Caco-2 (cell line): ENCODE measurements around the gene MEDAG. TPM values are rescaled to one million over a fixed set of nuclear protein-coding genes. Genes with fewer than 3 reads are reported as not detected.
A peak's percentile ranks its signal among the peaks of the same experiment; 100 is the strongest.

Source experiments
- BruUV-seq: library from RNA; stranded (reverse); fragments of 400-500 nt; replicated peaks from 2 replicates; lab custom pipeline; 2021; lab: Mats Ljungman, UMichigan
- CTCF ChIA-PET: fragments of 300-600 bp; sonication (Branson Sonifier 250); formaldehyde crosslinking; loops from one replicate; lab custom pipeline; 2022; ENCODE audit warnings: antibody characterized with exemption; lab: Charles Lee
- POLR2A ChIA-PET: fragments of 300-600 bp; sonication (Branson Sonifier 250); formaldehyde crosslinking; loops from one replicate; lab custom pipeline; 2022; ENCODE audit warnings: antibody characterized with exemption; lab: Charles Lee
- DNase-seq, 2 experiments: peaks; one replicate each; pipeline versions ENCODE4 v3.0.0 to v3.0.0-alpha.2; 2020 to 2022
- H3K27me3 ChIP-seq: replicated peaks from 2 replicates; pipeline ENCODE4 v1.6.0; 2011; ENCODE audit warnings: low read length; ENCODE audit not compliant: control insufficient read depth, insufficient read depth
- H3K36me3 ChIP-seq: 2 replicates; pipeline ENCODE4 v1.5.1; 2011; ENCODE audit warnings: low read length; ENCODE audit not compliant: control insufficient read depth, insufficient read depth
- H3K4me1 ChIP-seq: fragments of 250-450 bp; sonication (Bioruptor Pico); 2 replicates; pipeline ENCODE4 v1.5.1; 2020; ENCODE audit warnings: mild to moderate bottlenecking
- H3K4me3 ChIP-seq: 2 replicates; pipeline ENCODE4 v1.5.1; 2011; ENCODE audit warnings: low read depth, mild to moderate bottlenecking, control low read depth, low read length
- H3K9me3 ChIP-seq: fragments of 250-450 bp; sonication (Bioruptor Pico); 2 replicates; pipeline ENCODE4 v1.5.1; 2020; ENCODE audit warnings: mild to moderate bottlenecking, moderate library complexity
- H3K27ac Mint-ChIP-seq: one replicate; pipeline ENCODE4 v1.8.0; 2022; ENCODE audit warnings: mixed read lengths; ENCODE audit not compliant: unreplicated experiment
- H3K27me3 Mint-ChIP-seq: one replicate; pipeline ENCODE4 v1.8.0; 2022; ENCODE audit warnings: mixed read lengths; ENCODE audit not compliant: insufficient read depth, unreplicated experiment
- H3K36me3 Mint-ChIP-seq: one replicate; pipeline ENCODE4 v1.8.0; 2022; ENCODE audit warnings: mild to moderate bottlenecking, mixed read lengths; ENCODE audit not compliant: insufficient read depth, unreplicated experiment
- H3K4me1 Mint-ChIP-seq: one replicate; pipeline ENCODE4 v1.8.0; 2022; ENCODE audit warnings: low read depth, mixed read lengths; ENCODE audit not compliant: unreplicated experiment
- H3K4me3 Mint-ChIP-seq: one replicate; pipeline ENCODE4 v1.8.0; 2022; ENCODE audit warnings: mild to moderate bottlenecking, moderate library complexity, mixed read lengths; ENCODE audit not compliant: unreplicated experiment
- H3K9me3 Mint-ChIP-seq: one replicate; pipeline ENCODE4 v1.8.0; 2022; ENCODE audit warnings: mixed read lengths; ENCODE audit not compliant: unreplicated experiment
- CTCF ChIP-seq, 2 experiments: fragments of 200-600 bp in 1 of 2; IDR thresholded peaks; 1 replicate in 1 of 2; 2 replicates in 1 of 2; pipeline versions ENCODE4 v1.5.1 to v1.8.0; 2011 to 2022; ENCODE audit warnings: antibody characterized with exemption in 1 of 2, control low read depth in 1 of 2, inconsistent platforms in 1 of 2, low read depth in 1 of 2, low read length in 1 of 2, mild to moderate bottlenecking in 1 of 2, moderate library complexity in 1 of 2; ENCODE audit not compliant: insufficient read depth in 1 of 2, severe bottlenecking in 1 of 2, unreplicated experiment in 1 of 2
- intact Hi-C: fragments of 100-400 bp; cut with micrococcal nuclease; formaldehyde crosslinking; loops from one replicate; pipeline ENCODE4 v1.10.0; 2022; ENCODE audit not compliant: unreplicated experiment
- total RNA-seq: library from RNA; stranded (reverse); gene quantifications from 2 replicates; pipeline ENCODE4 v1.2.3, GENCODE V29; 2022

The MEDAG gene
- total RNA-seq, 1 experiment from 2014 or later: not detected

GRCh38 chr13:30933354-30933670 lies 27.2 kb downstream of the MEDAG start:
- H3K27me3 Mint-ChIP-seq: no peaks in the 10 kb centered on the region
- no peak for TF ChIP-seq CTCF (IDR thresholded peaks at IDR 0.05; ENCODE audit: insufficient read depth in 1 of 2, low read depth in 1 of 2, low read length in 1 of 2, severe bottlenecking in 1 of 2, unreplicated experiment in 1 of 2)
- ChIA-PET POLR2A (no interaction called here), CTCF (no interaction called here)
- H3K4me3 Mint-ChIP-seq: no peak overlapping the region
- H3K4me1 Mint-ChIP-seq: peaks cover 12% of the 10 kb centered on the region
- Histone ChIP-seq H3K9me3 (0 out of 2 replicates have a peak, but pooled peaks cover 5% of the 10 kb centered on the region), H3K4me3 (no peak overlapping the region), H3K27me3 (no peaks in the 10 kb centered on the region), H3K4me1 (peaks cover 14% of the 10 kb centered on the region), H3K36me3 (no peaks in the 10 kb centered on the region)
- no peak overlapping the region for H3K27ac Mint-ChIP-seq
- peaks cover 14% of the 10 kb centered on the region for H3K9me3 Mint-ChIP-seq
- intact Hi-C loops: no loop called here
- no TSS peak for BruUV-seq
- DNase-seq: no peak
- H3K36me3 Mint-ChIP-seq: peaks cover 10% of the 10 kb centered on the region

- no TSS peak for BruUV-seq
- peak in 1 of 2 experiments; percentile 23 for DNase-seq
- Histone ChIP-seq H3K27me3 (no peaks in the 10 kb centered on the region), H3K4me1 (peaks cover 8% of the 10 kb centered on the region), H3K9me3 (0 out of 2 replicates have a peak, but pooled peaks cover 5% of the 10 kb centered on the region), H3K4me3 (no peak overlapping the region), H3K36me3 (no peaks in the 10 kb centered on the region)
- Mint-ChIP-seq H3K9me3 (peaks cover 4% of the 10 kb centered on the region), H3K4me3 (no peak overlapping the region), H3K27ac (no peak overlapping the region), H3K36me3 (peaks cover 1% of the 10 kb centered on the region), H3K27me3 (no peaks in the 10 kb centered on the region), H3K4me1 (peaks cover 2% of the 10 kb centered on the region)
- intact Hi-C loops: no loop called here
- ChIA-PET CTCF (no interaction called here), POLR2A (no interaction called here)
- TF ChIP-seq CTCF (IDR thresholded peaks at IDR 0.05; ENCODE audit: insufficient read depth in 1 of 2, low read depth in 1 of 2, low read length in 1 of 2, severe bottlenecking in 1 of 2, unreplicated experiment in 1 of 2): peak in 1 of 2 experiments; percentile 20
These were observed 28.3 kb downstream of the MEDAG start for GRCh38 chr13:30934381-30934780.

- H3K36me3 Mint-ChIP-seq: no peaks in the 10 kb centered on the region
- no peaks in the 10 kb centered on the region for H3K27me3 ChIP-seq
- no peaks in the 10 kb centered on the region for H3K36me3 ChIP-seq
- H3K4me3 ChIP-seq: no peak overlapping the region
- ChIA-PET POLR2A (no interaction called here), CTCF (no interaction called here)
- intact Hi-C loops: no loop called here
- no peak overlapping the region for H3K27ac Mint-ChIP-seq
- no peaks in the 10 kb centered on the region for H3K9me3 Mint-ChIP-seq
- BruUV-seq: no TSS peak
- no peaks in the 10 kb centered on the region for H3K27me3 Mint-ChIP-seq
- 0 out of 2 replicates have a peak, but pooled peaks cover 5% of the 10 kb centered on the region for H3K9me3 ChIP-seq
- DNase-seq: no peak
- H3K4me1 Mint-ChIP-seq: no peaks in the 10 kb centered on the region
- no peak overlapping the region for H3K4me3 Mint-ChIP-seq
- peaks cover 5% of the 10 kb centered on the region for H3K4me1 ChIP-seq
- no peak for TF ChIP-seq CTCF (IDR thresholded peaks at IDR 0.05; ENCODE audit: insufficient read depth in 1 of 2, low read depth in 1 of 2, low read length in 1 of 2, severe bottlenecking in 1 of 2, unreplicated experiment in 1 of 2)
These were observed 28.7 kb downstream of the MEDAG start for GRCh38 chr13:30934803-30935202.
